HT-29 (cell line): Measurements from ENCODE around the gene SLC25A21. TPM values are rescaled to one million over a fixed set of nuclear protein-coding genes. Genes with fewer than 3 reads are reported as not detected.
A peak's percentile ranks its signal among the peaks of the same experiment; 100 is the strongest.

Experiments
- DNase-seq: peaks from one replicate; pipeline ENCODE4 v3.0.0-alpha.2; 2015; ENCODE audit warnings: low spot score
- total RNA-seq: library from RNA; depleted of rRNA; stranded (reverse); fragments of >200 nt; shearing (Covaris generic); gene quantifications from 2 replicates; pipeline ENCODE4 v1.2.3, GENCODE V29; 2014

SLC25A21 gene
- total RNA-seq, 1 experiment from 2014 or later, result not detected

DNA sequence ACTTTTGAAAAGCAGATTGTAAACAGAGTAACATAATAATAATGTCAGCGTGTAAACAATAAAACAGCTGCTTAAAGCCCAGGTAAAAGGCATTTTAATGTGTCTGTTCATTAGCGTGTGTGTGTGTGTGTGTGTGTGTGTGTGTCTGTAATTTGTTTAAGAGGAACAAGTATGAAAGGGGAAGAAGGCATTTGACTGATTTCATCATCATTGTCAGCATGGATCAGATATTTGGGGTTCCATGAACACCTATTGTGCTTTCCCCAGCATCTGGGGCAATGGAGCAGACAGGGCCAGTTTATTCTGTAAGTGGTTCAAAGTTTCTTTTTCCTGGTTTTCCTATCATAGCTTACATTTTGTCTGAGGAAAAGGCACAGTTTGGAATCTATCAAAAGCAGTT lies 28.9 kb downstream of the SLC25A21 start:
- DNase-seq, result no peak

DNA sequence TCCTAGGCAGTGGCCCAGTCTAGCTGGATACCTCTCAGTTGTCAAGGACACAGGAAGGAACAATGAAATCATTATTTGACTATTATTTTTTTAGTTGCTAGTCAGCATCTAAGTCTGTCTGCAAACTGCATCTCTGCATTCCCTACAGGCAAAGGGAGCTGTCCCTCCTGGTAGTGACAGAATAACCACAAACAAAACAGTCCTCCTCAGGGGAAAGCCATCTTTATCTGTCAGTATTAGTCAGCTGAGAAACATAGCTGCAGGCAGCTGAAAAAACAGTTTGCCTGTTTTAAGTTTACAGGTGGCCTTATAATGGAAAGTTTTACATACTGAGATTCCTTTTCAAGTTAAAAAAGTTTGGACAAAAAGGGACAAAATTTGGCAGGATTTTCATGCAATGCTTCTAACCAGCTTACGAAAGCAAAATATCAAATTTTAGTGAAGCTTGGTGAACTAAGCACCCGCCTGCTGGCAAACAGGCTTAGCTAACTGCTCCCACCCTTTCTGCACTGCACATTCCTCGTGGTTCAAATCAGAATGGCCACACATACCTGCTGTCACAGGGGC lies 29.5 kb downstream of the SLC25A21 start:
- no peak for DNase-seq

DNA sequence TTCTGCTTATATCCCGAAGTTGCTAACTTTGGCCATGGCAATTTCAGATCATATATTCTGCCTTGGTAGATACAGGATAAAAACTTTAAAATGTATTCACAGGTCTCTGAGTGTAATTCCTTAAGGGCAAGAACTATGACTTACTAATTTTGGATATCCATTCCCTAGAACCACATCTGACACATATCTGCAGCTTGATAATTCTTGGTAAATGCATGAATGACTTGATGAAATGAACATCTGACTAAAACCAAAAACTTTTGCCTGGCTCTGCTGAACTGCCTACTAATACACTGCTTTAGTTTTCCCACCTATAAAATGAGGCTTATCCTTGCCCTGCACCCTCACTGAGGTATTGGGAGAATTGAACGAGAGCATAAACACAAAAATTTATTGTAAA lies 32.2 kb downstream of the SLC25A21 start:
- DNase-seq, result no peak

DNA sequence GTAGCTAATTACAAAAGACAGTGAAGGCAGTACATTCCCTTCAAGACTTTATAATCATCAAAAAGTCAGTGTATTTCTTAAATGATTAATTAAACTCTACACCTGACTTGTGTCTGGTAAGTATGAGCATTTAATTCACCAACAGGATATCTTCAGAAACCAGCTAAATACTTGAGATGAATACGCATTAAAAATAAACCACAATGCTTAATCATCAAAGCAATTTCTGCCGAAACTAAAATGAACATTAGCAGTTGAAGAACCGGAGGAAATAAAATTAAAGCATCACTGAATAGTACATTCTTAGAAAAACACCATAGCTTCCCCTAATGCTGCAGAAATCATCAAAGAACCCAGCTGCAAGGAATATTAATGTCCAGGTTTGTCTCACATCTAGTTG lies 32.7 kb downstream of the SLC25A21 start:
- DNase-seq, result no peak

DNA sequence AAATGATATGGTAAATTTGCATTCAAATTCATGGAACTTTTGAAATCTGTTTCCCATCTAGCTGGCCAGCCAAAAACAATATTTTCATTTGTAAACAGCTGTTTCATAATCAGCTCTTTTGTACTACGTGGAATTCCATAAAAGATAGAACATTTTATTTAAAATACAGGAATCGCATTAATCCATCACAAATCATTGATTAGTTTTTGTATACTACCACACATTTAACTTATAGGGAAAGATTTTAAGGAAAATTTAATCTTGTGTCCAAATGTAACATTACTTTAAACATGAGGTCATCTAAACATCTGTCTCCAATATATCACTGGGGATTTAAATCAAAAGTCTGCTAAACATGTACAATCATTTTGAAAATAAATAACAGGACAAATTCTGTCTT lies 33.5 kb downstream of the SLC25A21 start:
- no peak for DNase-seq

DNA sequence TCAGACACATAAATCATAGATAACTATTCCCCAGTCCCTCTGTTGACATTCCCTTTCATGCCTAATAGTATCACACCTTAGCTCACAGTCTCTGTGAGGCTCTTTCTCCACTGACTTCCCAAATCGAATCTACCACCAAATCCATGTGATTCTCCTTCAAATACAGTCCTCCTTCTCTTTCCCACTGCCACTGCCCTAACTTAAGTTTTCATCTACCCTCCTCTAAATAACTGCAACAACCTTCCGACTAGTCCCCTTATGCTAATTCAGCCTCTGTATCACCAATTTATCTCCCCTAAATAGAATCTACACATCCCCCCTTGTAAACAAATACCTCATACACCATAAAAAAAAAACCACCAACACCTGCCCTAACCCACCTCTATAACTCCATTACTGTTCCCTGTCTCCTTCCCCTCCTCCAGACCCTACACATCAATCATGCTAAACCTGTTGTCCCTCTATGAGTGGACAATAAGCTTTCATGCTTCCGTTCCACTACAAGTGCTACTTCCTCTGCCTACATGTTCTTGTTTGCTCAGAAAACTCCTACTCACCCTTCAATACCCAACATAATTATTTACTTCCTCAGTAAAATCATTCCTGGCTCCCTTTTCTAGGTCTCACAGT lies 39.0 kb downstream of the SLC25A21 start:
- no peak for DNase-seq

DNA sequence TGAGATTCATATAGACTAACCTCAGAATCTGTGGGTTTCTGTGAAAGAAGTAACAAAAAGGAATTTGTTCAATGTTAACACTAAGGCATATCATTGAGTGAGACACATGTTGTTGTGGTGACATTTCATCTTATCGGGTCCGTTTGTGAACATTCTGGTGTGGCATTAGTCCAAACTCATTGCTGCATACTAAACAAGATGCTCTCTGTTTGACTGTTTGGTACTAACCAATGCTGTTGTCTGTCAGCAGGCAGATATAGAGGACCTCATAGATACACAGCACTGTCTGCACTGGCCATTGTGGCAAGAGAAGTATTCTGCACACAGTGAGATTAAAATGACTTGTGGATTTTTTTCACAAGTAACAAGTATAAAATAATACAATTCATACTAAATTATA lies 41.2 kb downstream of the SLC25A21 start:
- DNase-seq, result no peak

DNA sequence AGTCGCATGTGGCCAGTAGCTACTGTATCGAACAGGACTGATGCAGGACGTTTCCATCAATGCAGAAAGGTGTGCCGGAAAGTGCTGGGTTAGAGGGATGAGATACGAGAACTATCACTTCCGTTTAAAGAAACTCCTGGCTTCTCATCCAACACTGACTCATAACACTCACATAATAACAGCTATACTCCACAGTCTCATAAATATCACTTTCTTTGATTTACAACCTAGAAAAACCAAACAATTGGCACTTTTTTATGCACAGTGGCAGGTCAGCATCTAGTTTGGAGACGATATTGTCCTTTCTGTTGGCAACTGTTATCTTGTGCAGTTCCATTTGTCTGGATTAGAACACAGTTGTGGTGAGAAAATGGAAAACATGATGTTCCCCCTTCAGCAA lies 43.4 kb downstream of the SLC25A21 start:
- DNase-seq, result no peak

DNA sequence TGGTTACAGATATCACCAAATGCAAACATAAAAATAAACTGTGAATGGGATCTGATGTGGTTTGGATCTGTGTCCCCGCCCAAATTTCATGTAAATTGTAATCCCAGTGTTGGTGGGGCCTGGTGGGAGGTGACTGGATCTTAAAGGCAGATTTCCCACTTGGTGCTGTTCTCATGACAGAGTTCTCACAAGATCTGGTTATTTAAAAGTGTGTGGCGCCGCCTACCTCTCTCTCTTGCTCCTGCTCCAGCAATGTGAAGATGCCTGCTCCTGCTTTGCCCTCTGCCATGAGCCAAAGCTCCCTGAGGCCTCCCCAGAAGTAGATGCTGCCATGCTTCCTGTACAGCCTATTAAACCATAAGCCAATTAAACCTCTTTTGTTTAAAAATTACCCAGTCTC lies 47.8 kb downstream of the SLC25A21 start:
- peak; percentile 11 for DNase-seq

DNA sequence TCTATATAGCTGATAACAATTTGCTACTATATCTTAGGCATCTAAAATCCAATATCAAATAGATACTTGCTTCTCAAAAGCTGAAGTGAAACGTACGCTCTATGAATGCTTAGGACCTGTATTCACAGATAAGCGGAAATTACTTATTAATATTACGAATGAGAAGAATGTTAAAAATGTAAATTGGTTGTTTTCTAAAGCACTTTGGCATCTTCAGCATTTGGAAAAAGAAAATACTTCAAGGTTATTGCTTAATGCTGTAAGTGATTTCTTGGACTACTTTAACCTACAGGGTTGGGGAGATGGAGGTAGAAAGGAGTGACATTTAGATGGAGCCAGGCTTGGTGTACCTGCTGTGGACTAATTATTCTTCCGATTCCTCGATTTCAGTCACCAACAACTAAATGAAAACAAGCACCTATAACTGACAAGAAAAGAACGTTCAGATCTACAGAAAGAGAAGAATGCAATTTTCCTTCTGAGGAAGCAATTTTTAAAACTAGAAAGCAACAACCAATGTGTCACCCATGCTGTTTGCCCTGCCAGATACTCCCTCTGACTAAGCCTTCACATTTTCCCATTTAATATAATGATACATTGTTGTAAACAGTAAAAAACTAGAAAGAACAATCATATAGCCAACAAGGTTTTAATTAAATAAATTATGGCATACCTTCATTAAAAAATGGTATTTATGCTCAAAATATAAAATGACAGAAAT lies 49.3 kb downstream of the SLC25A21 start:
- no peak for DNase-seq

DNA sequence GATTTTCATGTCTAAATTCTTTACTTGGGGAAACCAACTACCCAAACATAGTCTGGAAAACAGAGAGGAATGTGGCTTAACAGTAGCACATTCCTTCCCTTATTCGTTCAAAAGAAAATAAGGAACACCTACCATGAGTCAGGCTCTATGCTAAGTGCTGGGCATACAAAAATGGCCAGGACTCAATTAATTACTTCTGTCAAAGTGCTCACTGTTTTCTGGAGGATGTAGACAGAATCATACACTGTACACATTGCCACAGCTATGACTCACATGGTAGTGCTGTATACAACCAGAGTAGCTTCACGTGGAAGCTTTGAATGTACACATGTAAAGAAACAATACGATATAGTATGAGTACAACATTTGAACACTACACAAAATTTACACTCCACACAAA lies 50.1 kb downstream of the SLC25A21 start:
- DNase-seq, result no peak

DNA sequence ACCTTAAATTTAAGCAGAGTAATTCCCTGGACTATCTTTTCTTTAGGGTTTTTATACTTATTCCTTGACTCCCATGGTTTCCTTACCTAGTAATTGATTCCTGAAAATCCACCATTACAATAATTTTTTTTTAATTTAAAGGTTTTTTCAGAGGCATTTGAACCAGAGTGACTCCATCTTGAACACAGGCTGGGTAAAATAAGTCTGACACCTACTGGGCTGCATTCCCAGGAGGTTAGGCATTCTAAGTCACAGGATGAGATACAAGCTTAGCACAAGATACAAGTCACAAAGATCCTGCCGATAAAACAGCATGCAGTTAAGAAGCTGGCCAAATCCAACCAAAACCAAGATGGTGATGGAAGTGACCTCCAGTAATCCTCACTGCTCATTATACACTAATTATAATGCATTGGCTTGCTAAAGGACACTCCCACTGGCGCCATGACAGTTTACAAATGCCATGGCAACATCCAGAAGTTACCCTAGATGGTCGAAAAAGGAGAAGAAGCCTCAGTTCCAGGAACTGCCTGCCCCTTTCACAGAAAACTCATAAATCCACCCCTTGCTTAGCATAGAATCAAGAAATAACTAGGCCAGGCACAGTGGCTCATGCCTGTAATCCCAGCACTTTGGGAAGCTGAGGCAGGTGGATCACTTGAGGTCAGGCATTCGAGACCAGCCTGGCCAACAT lies 53.6 kb downstream of the SLC25A21 start:
- no peak for DNase-seq

DNA sequence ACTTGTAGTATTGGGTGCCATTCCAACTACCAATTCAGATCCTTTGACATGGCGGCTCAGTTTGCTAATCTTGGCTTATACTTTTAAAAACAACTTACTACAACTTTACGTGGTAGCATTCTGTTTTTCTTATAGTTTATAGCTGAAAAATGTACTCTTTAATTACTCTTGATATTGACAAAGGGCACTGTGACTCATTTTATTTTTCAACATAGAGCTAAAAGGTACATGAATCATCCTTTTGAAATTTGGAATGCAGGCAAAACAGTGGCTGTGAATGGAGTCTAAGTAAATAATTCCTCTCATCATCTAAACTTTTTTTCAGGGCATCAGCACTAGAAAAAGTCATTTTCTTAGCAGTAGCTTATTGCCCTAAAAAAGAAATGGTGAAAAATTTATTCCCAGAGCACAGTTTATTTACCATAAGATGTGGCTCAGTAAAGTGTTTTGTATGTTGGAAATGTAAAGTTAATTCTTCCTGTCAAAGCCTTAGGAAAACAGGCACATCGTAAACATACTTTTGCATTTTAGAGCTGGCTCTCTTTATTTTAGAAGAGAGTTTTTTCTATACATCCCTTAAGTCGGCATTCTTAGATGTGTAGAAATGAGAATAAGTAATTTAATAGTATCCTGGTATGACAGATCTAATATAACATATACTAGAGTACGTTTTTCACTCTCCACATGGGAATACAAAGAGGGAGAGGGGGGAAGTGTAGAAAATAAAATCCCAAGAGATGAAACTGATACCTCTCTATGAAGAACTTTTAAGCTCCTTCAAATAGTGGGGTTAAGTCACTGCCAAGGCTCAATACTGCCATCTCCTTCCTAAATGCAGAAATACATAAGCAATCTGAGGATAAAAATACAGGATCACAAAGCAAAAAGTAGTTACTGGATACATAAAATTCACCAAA lies 55.2 kb downstream of the SLC25A21 start:
- peak; percentile 16 for DNase-seq

DNA sequence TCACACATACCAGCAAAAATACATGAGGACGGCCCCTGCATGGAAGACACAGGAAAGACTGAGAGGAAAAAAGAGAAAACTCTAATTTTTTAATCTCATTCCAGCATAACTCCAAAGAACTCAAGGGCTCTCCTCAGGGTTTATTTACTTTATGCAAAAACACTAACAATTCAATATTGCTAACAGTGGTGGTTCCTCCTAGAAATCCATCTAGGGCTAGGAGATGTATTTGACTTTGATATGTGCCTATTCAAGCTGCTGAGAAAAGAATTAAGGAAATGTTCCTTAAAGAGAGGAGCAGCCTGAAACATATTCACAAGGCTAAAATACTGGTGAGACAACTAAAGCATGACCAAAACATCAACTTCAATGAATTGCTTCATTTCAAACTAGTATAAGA lies 57.0 kb downstream of the SLC25A21 start:
- DNase-seq, result no peak

DNA sequence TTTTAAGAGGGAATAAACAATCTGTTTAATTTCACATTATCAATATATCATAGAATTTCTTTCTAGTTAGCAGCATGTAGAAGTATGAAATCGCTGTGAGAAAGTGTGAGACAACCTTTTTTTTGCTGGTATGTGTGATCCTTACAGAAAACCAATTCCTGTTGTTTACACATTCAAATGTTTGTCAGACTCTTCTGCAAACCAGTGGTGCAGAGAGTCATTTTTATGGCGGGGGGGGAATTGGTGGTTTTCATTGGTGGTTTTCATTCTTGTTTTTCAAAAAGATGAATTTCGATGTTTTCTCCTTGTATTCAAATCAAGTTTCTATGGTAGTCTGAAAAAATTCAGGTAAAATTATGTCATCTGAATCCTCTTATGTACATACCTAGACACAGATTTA lies 57.8 kb downstream of the SLC25A21 start:
- no peak for DNase-seq

DNA sequence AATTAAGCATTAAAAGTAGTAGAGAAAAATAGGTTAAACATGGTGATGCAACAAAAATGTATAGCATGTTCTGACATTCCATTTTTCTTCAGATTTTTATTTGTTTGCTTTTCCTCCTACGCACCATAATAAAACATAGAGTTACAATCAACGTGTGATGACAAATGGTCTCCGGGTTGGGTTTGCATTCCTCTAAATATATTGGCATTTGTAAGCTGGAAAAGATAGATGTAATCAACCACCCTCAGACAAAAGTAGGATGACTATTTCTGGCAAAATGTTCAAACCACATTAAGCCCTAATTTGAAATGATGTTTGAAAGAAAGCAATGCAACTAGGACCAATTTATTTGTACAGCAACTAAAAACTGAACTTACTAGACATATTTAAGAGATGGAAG lies 58.4 kb downstream of the SLC25A21 start:
- peak; percentile 37 for DNase-seq

DNA sequence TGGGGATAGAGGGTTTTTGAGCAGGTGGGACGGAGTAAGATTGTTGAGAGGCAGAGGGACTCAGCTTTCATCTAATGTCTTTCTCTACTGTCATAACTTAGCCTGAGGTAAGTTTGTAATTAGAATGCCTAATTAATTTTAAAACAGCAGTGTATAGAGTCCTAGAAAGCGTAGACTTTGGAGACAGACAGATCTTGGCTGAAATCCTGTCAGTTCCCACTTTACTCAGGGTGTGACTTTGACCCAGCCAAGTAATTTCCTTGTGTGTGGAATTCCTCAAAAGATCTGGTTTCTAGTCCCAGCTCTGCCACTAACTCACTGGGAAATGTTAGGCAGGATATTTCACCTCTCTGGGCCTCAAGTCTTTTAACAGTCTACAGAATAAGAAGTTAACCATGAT lies 74.3 kb downstream of the SLC25A21 start:
- DNase-seq, result no peak

DNA sequence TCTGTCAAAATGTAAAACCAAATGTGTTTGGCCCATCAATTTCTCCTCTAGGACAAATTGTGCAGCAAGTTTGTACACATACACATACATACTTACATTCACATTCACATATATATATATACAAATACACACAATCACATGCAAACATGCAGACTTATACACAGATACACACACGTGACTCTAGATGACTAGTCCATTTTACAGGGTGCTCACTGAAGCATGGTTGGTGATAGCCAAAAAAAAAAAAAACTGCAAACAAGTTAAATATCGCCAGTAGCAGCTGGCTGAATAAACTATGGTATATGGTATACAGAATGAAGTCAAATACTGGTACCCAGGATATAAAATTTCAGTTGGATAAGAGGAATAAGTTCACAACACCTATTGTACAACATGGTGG lies 77.9 kb downstream of the SLC25A21 start:
- DNase-seq, result no peak

DNA sequence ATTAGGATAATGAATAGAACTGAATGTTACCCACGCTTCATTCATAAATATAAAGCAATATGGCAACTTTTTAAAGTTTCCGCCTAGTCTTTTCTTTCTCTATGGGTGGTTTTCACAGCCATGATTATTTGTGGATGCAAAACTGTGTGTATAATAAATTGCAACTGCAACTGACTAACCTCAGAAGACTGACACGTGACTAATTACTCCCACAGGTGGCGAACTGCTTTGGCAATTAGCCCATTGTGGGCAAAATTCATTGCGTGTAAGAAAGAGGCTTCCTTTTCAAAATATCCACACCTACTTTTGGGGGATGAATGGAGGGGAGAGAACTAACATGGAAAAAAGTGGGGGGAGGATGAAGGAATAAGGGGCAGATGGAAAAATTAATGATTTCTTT lies 79.0 kb downstream of the SLC25A21 start:
- no peak for DNase-seq

DNA sequence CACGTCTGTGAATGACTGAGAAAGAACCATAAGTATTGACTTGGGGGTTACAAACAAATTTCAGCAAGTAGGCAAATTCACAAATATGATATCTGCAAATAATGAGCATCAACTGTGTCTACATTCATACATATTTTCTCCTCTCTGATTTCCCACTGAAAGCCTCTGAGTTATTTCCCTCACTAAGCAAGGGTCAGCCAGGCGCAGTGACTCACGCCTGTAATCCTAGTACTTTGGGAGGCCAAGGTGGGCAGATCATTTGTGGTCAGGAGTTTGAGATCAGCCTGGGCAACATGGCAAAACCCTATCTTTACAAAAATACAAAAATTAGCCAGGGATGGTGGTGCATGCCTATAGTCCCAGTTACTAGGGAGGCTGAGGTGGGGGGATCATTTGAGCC lies 80.8 kb downstream of the SLC25A21 start:
- DNase-seq, result no peak

DNA sequence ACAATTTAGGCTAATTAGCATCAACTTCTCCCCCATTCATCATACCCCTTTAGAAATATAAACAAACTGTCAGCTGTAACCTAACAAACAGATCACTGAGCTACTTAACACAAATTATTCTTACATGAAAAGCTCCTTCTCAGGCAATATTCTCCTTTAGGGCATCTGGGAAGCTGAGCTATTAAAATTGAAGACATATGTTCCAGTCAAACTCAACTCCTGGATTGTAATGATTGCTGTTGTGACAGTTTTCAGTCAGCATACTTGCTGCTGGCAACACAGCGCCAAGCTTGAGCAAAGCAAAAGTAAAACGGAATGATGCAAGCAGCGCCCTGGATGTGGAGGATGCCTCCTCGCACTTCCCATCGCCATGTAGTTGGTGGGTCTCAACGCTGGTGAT lies 82.4 kb downstream of the SLC25A21 start:
- no peak for DNase-seq

DNA sequence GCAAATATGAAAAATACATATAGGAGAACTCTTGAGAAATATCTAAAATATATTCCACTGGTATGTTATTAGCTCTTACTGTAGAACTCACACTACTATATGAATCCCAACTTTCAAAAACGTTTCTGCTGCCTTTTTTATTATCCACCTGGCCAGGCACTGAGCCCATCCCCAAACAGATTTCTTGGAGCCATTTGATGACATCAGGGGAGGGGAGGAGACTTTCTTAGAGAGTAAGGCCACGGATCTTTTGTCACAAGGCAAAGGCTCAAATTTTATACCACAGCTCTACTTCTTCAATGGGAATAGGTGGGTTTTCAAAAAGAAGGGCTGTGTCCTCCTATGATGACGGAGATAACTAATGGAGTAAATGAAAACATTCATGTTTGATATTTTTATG lies 83.0 kb downstream of the SLC25A21 start:
- no peak for DNase-seq
